Upper lobe of left lung (tissue), 4 donors: ENCODE results near the gene DYNAP.

ENCODE experiments used
- CTCF ChIP-seq, 6 experiments: fragments of 450-650 bp in 4 of 6; fragments of 200-600 bp in 2 of 6; sonication (generic) in 2 of 6; IDR thresholded peaks; one replicate each; pipeline ENCODE4 v1.5.1; 2016 to 2019; ENCODE audit warnings: antibody characterized with exemption in 6 of 6
- EP300 ChIP-seq, 4 donors: sonication (generic); formaldehyde crosslinking; IDR thresholded peaks; one replicate each; pipeline ENCODE4 v1.5.1; 2017; ENCODE audit warnings: antibody characterized with exemption in 4 of 4, control low read depth in 2 of 4
- POLR2A ChIP-seq, 4 donors: fragments of 450-650 bp; IDR thresholded peaks; one replicate each; pipeline ENCODE4 v1.5.1; 2016 to 2017; ENCODE audit warnings: antibody characterized with exemption in 4 of 4, mild to moderate bottlenecking in 2 of 4
- POLR2AphosphoS5 ChIP-seq, 2 donors: sonication (generic); formaldehyde crosslinking; IDR thresholded peaks; one replicate each; pipeline ENCODE4 v1.5.1; 2017; ENCODE audit warnings: antibody characterized with exemption in 2 of 2

GRCh38 chr18:54585743-54586142, 5.3 kb upstream of the DYNAP start:
- no peak for TF ChIP-seq POLR2A (IDR thresholded peaks at IDR 0.05)
- TF ChIP-seq POLR2AphosphoS5 (IDR thresholded peaks at IDR 0.05), result no peak
- TF ChIP-seq CTCF (IDR thresholded peaks at IDR 0.05), result no peak
- no peak for TF ChIP-seq EP300 (IDR thresholded peaks at IDR 0.05)
